GM10266 (cell line): Measurements from ENCODE around the gene CSTA.
A peak's percentile ranks its signal among the peaks of the same experiment; 100 is the strongest.

Source experiments
- DNase-seq: peaks from one replicate; pipeline ENCODE4 v3.0.0; 2012; ENCODE audit errors: extremely low spot score
- TF ChIP-seq, protein P1 (sequence below): IDR thresholded peaks from 2 replicates; pipeline ENCODE4 v1.5.1; 2012; ENCODE audit warnings: mild to moderate bottlenecking, low read depth; ENCODE audit not compliant: control insufficient read depth, insufficient read depth; ENCODE audit errors: missing control alignments

The CSTA gene

DNA sequence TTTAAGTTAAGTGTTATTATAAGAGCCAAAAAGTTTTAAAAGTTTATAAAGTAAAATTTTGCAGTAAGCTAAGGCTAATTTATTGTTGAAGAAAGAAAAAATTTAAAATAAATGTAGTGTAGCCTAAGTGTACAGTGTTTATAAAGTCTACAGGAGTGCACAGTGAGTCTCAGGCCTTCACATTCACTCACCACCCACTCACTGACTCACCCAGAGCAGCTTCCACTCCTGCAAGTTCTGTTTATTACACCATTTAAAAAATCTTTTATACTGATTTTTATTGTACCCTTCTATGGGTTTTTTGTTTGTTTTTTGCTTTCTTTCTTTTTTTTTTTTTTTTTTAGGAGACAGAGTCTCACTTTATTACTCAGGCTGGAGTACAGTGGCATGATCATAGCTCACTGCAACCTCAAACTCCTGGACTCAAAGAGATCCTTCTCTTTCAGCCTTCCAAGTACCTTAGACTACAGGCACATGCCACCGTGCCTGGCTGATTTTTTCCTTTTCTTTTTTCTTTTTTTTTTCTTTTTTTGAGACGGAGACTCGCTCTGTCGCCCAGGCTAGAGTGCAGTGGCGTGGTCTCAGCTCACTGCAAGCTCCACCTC is 25.9 kb downstream of the CSTA start:
- DNase-seq: no peak

DNA sequence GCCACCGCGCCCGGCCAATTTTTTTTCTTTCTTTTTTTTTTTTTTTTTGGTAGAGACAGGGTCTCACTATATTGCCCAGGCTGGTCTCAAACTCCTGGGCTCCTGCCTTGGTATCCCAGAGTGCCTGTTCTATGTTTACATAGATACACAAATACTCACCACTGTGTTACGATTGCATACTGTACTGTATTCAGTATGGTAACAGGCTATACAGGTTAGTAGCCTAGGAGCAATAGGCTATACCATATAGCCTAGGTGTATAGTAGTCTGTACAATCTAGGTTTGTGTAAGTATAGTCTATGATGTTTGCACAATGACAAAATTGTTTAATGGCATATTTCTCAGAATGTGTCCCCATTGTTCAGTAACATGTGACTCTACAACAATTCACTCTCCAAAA is 26.6 kb downstream of the CSTA start:
- DNase-seq: no peak
- TF ChIP-seq, protein P1, sequence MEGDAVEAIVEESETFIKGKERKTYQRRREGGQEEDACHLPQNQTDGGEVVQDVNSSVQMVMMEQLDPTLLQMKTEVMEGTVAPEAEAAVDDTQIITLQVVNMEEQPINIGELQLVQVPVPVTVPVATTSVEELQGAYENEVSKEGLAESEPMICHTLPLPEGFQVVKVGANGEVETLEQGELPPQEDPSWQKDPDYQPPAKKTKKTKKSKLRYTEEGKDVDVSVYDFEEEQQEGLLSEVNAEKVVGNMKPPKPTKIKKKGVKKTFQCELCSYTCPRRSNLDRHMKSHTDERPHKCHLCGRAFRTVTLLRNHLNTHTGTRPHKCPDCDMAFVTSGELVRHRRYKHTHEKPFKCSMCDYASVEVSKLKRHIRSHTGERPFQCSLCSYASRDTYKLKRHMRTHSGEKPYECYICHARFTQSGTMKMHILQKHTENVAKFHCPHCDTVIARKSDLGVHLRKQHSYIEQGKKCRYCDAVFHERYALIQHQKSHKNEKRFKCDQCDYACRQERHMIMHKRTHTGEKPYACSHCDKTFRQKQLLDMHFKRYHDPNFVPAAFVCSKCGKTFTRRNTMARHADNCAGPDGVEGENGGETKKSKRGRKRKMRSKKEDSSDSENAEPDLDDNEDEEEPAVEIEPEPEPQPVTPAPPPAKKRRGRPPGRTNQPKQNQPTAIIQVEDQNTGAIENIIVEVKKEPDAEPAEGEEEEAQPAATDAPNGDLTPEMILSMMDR: no peak

More for the DNA sequence above, 25.9 kb downstream of the CSTA start:
- TF ChIP-seq, protein P1: no peak

- DNase-seq: no peak
- TF ChIP-seq, protein P1: no peak
Measured at GRCh38 chr3:122353215-122353614, 28.2 kb downstream of the CSTA start.

DNA sequence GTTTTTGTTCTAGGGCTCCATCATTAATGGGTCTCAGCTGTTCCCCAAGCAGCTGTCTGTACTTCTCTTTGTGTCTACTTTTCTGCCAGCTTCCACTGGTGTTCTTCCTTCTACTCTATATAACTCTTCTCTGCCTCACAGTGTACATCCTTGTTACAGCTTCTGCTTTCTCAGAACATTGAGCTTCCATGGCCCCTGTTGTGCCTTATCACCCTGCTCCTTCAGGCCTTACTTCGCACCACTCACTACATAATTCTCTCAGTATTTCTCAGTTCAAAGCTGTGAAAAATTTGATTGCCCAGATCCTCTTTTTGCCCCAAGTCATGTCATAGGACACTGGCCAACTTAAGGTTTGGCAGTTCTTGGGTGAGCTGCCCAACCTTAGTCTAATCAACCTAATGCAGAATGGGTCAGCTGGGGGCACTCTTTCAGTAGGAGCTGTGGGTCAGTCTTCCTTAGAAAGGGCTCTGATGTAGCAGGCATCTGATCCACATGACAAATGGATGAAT is 28.9 kb downstream of the CSTA start:
- DNase-seq: no peak
- TF ChIP-seq, protein P1: no peak

DNA sequence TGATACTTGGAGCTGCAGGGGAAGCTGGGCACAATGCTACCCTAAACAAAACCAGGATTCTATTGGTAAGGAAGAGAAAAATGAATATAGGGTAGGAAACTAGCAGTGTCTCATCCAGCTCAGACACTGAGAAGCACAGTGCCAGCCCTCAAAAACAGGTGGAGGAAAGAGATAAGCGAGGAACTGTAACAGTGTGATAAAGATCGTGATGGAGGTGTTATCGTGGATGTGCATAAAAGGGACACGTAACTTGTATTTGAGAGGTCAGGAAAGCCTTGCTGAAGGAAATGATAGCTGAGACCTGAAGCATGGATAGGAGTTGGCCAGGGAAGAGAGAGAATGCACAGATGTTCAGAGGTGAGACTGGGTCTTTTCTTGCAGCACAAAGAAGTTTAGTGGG is 30.6 kb downstream of the CSTA start:
- TF ChIP-seq, protein P1: no peak
- no peak for DNase-seq

DNA sequence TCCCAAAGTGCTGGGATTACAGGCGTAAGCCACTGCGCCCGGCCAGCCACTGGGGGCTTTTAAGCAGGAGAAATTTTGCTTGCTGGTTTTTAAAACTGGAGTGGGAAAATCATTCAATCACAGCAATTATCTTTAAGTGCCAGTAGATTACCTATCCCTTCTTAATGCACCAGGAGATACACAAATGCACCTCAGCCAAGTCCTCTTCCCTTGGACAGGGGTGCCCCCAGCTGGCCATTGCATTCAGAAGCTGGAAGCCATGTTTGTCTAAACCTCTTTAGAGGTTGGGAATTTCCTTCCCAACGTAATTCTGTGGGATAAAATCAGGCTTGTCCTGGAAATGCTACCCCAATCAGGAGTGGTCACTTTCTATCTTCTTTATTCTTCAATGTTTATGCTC is 31.4 kb downstream of the CSTA start:
- peak; percentile 45 for DNase-seq
- TF ChIP-seq, protein P1: peak; percentile 72

- no peak for DNase-seq
- TF ChIP-seq, protein P1: no peak
Measured at GRCh38 chr3:122357828-122358702, 33.0 kb downstream of the CSTA start.
